Activated T-cell treated with anti-CD3 and anti-CD28 coated beads for 24 hours (primary cell): Measurements from ENCODE around the gene ADPRHL1.
A peak's percentile ranks its signal among the peaks of the same experiment; 100 is the strongest.
"Not testable (repeated sequence)": the region's sequence is repeated elsewhere in the genome, so short reads cannot be mapped to it uniquely, and the experiment has no call there.

Experiments used
- DNase-seq: peaks from one replicate; pipeline ENCODE4 v3.0.0-alpha.2; 2020; ENCODE audit warnings: low read depth

ADPRHL1 gene

GRCh38 chr13:113454936-113455335 lies 1.6 kb upstream of the ADPRHL1 start:
- DNase-seq: no peak

- DNase-seq: no peak
Measured at GRCh38 chr13:113452466-113452865, 822 bp downstream of the ADPRHL1 start.

GRCh38 chr13:113451951-113452421 lies 1.3 kb downstream of the ADPRHL1 start:
- DNase-seq: no peak

GRCh38 chr13:113450861-113451620 lies 2.2 kb downstream of the ADPRHL1 start:
- DNase-seq: not testable (repeated sequence)

GRCh38 chr13:113450348-113450744 lies 2.9 kb downstream of the ADPRHL1 start:
- DNase-seq: not testable (repeated sequence)

GRCh38 chr13:113449693-113450347 lies 3.5 kb downstream of the ADPRHL1 start:
- DNase-seq: no peak

- peak; percentile 6 for DNase-seq
Measured at GRCh38 chr13:113448885-113449692, 4.2 kb downstream of the ADPRHL1 start.

GRCh38 chr13:113448545-113448884 lies 4.8 kb downstream of the ADPRHL1 start:
- no peak for DNase-seq

GRCh38 chr13:113447596-113447995 lies 5.7 kb downstream of the ADPRHL1 start:
- DNase-seq: no peak

GRCh38 chr13:113446488-113446854 lies 6.8 kb downstream of the ADPRHL1 start:
- no peak for DNase-seq

- DNase-seq: no peak
Measured at GRCh38 chr13:113445791-113446487, 7.3 kb downstream of the ADPRHL1 start.

- no peak for DNase-seq
Measured at GRCh38 chr13:113443991-113444390, 9.3 kb downstream of the ADPRHL1 start.

GRCh38 chr13:113442985-113443362 lies 10.3 kb downstream of the ADPRHL1 start:
- no peak for DNase-seq

GRCh38 chr13:113442354-113442984 lies 10.8 kb downstream of the ADPRHL1 start:
- DNase-seq: no peak

- no peak for DNase-seq
Measured at GRCh38 chr13:113441661-113442060, 11.6 kb downstream of the ADPRHL1 start.

GRCh38 chr13:113437408-113438010 lies 15.8 kb downstream of the ADPRHL1 start:
- DNase-seq: no peak

GRCh38 chr13:113436866-113437265 lies 16.4 kb downstream of the ADPRHL1 start:
- DNase-seq: not testable (repeated sequence)

- not testable (repeated sequence) for DNase-seq
Measured at GRCh38 chr13:113435907-113436306, 17.4 kb downstream of the ADPRHL1 start.

- DNase-seq: no peak
Measured at GRCh38 chr13:113433391-113433916, 19.8 kb downstream of the ADPRHL1 start.

GRCh38 chr13:113432506-113433270 lies 20.6 kb downstream of the ADPRHL1 start:
- no peak for DNase-seq
